LoVo (cell line): ENCODE data around the gene CAMTA1.

Experiments
- DNase-seq: peaks from one replicate; pipeline ENCODE4 v3.0.0-alpha.2; 2016; ENCODE audit warnings: low spot score

CAMTA1 gene

DNA sequence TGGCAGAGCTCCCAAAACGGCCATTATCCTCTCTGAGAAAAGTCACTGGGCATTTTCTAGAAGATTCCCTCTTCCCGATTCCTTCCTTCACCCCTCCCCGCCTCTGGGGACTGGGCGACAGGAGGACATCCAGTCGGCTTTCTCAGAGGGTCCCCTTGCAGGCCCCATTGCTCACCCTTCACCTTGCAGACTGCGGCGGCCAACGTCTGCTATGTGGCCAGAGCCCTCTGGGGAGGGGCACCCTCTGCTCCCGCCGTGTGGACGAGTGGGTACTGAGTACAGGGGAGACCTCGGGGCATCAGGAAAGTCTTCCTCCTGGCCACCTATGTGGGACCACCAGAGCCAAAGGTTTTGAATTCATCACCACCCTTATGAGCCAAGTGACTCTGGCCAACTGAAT is 692.3 kb downstream of the CAMTA1 start:
- no peak for DNase-seq

DNA sequence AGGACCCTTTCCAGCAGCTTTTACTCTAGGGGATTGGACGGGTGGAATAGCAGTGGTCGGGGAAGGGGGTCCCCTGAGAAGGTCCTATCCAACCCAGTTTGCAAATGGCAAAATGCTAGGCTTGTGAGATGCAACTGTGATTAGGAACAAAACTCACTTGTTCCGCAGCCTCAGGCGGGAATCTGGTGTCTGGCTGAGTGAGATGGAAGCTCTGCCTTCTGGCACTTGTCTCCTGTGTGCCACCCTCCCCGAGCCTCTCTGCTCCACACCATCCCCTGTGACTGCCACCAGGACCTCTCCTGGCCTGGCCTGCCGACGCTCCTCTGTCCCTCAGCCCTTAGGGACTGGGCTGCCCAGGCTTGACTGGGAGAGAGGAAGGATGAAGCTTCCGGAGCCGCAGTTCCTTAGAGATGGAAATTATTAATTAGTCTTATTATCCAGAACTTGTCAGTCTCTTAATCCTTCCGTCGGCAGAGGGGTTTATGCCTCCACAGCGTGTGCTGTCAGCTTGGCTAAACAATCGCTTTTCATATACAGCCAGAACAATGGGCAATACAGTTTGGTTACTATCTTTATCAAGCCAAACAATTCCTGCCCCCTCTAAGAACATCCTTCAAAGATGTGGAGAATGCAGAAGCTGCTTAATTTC is 693.0 kb downstream of the CAMTA1 start:
- DNase-seq: no peak

DNA sequence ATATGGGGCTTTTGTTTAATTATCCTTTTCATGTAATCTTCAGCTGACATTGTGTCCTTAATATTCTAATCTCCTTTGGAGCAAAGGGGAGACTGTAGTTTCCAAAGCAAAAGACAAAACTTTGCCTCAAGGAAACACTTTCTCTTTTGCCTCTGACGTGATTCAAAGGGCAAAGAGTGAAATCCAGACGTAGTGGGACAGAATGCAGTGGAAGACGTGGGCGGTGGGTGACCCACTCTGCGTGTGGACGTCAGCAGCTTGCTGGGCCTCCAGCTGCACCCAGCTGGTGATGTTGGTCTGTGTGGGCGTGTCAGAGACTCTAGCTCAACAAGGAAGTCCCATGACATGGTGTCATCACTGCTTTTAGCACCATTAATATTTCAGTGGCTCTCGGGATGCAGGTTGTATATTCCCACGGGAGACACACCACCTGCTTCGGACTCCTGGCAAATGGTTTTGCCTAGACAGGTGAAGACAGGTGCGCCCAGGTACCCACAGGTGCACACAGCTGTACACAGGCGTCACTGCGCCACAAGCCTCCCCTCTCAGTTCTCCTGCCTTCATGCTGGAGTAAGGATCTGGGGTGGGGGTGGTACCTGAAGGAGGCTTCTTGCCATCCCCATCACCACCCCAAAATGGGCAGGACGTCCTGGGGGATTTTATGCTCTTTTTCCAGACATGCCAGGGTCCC is 693.7 kb downstream of the CAMTA1 start:
- no peak for DNase-seq

DNA sequence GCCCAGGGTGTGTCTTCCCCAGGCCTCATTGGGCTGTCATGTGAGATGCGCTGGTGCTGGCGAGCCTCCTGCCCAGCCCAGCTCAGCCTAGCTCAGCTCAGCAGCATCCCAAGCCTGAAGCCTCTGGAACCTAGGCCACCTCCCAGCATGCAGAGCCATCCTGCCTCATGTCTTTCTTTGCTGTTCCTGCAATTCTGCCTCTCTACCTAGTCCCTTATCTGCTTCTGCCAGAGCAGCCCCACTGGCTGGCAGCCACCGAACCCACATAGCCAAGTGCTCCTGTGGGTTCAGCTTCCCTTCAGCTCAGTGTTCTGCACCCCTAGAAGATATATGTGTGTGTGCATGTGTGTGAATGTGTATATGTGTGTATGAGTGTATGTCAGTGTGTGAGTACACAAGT is 694.3 kb downstream of the CAMTA1 start:
- no peak for DNase-seq

DNA sequence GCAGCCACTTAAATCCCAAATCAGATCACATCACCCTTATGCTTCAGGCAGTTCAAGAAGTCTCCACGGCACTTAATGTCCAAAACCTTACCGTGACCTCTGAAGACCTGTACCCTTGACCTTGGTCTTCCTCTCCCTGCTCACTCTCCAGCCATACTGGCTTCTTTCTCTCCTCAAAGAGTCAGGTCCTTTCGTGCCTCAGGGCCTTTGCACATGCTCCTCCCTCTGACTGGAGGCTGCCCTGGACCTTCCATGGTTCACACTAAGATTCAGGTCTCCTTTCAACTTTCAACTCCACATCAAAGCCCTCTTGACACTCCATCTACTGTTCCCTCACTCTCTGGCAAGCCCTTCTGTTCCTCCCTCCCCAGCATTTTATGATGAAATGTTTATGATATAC is 695.9 kb downstream of the CAMTA1 start:
- no peak for DNase-seq

DNA sequence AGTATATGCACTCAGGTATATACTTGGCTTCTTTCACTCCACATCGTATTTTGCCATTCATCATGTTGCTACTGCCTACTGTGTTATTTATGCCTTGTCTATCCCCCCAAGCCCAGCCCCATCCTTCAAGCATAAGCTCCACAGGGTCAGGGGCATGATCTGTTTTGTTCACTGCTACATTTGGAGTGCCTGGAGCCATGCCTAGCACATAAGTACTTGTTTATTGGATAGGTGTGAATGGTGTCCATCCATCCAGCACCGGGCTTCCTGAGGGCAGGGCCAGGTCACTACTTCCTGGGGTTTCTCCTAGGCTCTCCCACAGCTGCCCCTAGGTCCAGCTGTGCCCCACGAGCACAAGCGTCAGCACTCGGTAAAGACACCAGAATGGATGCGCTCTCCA is 696.8 kb downstream of the CAMTA1 start:
- DNase-seq: no peak

DNA sequence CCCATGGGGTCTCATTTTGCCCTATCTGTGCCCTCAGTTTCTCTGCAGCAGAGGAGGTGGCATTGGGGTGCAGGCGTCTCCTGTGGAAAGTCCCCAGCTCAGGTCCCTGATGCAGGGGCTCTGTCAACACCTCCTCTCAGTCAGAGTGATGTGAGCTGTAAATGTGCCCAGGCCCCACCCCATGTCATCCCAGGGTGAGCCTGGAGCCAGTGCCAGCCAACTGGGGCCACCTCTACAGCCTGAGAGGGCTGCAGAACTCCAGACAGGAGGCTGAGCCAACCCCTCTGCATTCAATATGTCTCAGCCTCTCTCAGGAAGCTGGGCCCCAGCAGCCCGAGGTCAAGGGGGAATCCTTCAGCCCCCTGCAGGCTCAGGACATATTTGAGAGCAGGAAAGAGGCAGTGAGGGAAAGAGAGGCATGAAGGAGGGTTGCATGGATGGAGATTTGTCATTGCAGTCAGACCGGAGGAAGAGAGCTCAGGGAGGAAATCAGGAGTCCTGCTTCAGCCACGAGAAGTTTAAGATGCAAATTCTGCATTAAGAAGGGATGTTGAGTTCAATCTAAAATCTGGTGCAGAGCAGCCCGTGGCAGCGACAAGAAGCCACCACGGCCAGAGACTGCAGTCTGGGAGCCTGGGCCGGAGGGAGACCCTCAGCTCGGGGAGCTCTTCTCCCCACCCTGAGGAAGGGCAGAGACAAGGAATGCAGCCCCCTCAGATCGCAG is 697.7 kb downstream of the CAMTA1 start:
- DNase-seq: no peak

DNA sequence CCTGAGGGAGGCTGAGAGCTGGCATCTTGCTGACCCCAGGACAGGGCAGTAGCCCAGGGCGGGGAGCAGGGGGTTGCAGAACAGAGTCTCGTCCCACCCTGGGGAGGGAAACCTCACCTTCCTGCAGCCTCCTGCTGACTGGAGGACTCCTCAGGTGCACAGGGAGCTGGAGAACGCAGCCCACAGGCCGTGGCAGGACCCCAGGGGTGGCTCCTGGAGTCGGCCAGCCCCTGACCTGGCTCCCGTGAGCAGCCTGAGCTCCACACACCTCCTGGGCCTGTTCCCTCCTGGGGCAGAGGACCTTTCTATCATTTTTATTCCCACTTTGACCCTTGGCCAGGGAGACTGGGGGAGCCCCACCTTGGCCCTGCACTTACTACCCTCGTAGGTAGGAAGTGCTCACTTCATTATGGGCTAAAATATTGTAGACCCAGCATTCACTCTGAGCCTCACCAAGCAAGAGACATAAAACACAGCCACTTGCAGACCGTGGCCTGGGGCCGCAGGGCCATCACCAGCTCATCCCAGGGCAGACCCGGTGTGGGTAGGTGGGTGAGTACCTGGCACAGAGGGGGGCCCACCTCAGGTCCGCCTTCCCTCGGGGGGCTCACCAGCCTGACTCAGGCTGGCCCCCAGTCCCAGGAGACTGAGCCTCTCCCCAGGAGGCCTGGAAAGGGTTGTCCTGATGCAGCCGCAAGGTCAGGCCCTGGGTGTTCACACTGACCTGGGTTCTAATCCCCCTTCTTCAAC is 698.6 kb downstream of the CAMTA1 start:
- no peak for DNase-seq

DNA sequence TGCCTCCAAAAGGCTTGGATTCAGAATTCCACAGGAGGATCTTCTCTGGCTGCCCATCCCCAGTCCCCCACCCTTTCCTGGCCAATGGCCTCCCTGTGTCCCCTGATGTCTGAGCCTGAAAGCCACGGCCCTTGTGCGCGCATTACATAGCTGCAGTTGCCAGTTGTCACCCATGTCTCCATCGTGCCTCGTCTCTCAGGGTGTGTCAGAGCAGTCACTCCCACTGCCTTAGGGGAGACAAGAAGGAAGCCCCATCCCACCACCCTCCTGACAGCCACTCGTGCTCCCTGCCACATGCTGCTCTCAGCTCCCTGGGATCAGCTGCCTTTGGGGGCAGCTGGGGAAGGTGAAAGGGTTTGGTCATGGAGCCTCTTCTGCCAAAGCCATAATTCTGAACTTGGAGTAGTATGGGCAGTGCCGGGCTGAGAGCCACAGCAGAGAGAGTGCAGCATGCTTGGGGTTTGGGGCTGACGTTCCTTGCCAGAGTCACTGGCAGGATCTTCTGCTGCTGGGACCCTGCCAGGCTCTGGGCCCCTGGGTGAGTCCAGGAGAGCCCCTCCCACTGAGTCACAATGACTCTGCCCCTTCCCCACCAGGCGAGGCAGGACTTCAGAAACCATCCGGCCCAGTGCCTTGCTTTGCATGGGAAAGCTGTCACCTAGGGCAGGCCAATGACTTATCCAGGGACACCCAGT is 700.0 kb downstream of the CAMTA1 start:
- no peak for DNase-seq

DNA sequence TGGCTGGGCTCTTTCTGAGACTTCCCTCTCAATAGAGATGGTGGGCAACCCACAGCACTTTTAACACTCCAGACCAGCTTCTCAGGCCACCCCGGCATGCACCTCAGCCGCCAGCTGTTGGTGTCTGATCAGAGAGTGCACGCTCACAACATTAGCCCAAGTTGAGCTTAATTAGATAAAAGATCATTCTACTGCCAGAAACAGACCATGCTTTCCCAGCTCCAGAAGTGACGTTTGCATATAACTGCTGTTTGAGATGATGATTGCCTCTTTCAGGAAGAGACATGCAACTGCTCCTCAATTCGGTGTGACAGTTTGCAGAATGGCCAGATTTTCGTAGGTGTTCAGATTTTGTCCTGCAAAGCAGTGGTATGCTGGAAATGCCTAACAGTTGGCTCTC is 700.6 kb downstream of the CAMTA1 start:
- DNase-seq: no peak

DNA sequence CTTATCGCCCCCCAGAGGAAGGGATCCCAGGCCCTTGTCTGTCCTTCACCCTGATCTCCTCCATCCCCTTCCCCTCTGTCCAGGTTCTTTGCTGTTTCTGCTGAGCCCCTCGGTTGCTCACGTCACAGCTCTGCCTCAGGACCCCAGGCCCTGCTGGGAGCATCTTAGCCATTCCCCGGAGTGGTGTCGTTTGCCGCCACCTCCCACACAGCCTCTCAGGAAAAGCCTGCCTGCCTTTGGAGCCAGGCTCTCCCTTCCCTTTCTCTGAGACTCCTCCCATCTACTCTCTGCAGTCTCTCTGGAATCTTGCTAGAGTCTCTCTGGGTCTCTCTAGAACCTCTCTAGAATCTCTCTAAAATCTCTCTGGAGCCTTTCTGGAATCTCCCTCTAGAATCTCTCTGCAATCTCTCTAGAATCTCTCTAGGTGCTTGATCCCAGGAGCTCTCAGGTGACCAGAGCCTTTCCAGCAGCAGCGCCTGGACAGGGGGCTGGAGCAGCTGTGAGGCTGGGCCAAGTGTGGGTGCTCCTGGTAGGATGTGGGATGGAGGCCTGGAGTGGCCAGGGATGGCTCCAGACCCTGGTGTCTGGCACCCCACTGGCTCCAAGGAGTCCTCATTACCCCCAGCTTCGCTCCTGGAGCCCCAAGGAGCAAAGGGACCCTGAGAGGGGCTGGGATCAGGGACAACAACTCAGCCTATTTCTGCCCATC is 702.7 kb downstream of the CAMTA1 start:
- DNase-seq: no peak

DNA sequence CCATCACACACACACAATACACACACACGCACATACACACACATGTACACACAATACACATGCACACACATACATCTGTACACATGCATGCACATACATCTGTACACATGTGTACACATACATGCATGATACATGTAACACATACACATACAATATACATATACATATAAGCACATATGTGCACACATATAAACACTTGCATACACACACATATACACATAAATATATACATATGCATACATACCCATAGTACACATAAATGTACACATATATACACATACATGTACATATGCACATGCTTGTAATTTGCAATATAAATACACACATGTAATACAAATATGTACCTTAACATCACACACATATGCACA is 703.2 kb downstream of the CAMTA1 start:
- no peak for DNase-seq

DNA sequence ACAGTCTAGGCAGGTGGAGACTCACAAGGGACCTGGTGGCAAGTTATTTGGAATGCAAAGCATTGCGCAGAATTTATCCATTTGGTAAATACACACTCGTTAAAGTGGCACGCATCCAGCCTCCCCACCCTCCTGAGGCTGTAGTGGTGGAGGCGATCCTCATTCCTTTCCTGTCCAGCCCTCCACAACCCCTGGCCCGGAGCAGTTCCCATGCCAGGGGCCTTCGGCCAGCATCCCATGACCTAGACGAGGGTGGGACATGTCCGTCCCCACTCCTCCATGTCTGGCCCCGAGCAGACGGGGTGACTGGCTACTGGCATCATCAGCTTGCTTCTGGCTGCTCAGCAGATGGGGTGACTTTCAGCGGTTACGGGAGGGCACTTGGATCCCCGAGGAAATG is 704.3 kb downstream of the CAMTA1 start:
- DNase-seq: no peak

DNA sequence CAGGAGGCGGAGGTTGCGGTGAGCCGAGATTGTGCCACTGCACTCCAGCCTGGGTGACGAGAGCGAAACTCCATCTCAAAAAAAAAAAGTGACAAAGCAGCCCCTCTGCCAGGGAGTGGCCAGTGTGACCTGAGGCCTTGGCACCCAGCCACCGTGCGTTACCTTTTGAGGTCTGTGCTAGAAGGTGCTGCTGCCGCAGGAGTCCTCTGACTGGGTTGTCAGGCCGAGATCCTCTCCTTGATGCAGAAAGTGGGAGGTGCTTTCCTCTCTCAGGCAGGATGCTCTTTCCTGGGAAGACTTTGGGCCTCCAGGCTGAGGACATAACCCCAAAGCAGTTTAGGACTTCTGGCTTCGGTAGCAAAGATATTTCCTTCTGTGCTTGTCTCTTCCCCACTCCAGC is 705.3 kb downstream of the CAMTA1 start:
- no peak for DNase-seq

DNA sequence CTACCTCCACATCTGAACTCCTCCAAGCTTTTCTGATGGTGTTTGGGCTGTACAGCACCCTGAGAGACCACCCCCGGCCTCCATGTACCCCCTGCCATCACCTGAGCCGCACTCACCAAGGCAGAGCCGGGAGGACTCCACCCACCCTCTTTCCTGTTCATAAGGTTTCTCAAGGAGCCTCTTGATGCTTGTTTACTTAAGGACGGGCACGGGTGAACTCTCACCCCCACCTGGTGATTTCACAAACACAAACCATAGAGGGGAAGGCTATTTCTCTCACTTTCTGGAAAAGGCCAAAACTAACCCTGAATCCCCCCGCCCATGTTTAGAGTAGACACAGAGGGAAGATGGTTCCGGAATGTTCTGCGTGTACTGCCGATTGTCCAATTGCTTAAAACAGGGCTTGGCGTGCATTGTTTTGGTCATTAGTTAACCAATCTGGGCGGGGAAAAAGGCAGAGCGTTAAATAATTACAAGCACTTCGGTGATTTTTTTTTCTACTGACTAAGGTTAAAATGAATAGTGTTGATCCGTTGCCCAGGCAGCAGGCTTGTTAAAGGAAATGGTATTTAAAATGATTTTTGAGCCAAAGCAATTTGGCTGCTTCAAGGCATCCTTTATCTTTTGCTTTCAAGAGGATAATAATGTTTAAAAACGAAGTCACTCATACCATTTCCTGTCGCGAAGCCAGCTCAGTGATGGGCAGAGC is 706.0 kb downstream of the CAMTA1 start:
- DNase-seq: peak; percentile 20

DNA sequence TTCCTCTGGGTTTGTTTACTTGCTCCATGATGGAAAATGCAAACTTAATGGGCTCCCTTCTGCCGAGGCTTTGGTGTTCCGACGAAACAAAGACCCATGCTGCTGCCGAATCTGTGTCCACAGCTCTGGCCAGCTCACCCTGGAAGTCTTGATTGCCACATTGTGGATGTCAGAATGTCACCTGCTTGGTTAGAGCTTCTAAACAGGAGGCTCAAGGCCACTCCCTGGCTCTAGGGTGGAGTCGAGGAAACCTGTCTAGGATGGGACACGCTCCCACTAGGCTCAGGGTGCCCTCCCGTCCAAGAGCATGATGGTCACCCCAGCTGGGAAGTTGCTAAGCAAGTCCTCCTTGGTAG is 706.5 kb downstream of the CAMTA1 start:
- peak; percentile 2 for DNase-seq

DNA sequence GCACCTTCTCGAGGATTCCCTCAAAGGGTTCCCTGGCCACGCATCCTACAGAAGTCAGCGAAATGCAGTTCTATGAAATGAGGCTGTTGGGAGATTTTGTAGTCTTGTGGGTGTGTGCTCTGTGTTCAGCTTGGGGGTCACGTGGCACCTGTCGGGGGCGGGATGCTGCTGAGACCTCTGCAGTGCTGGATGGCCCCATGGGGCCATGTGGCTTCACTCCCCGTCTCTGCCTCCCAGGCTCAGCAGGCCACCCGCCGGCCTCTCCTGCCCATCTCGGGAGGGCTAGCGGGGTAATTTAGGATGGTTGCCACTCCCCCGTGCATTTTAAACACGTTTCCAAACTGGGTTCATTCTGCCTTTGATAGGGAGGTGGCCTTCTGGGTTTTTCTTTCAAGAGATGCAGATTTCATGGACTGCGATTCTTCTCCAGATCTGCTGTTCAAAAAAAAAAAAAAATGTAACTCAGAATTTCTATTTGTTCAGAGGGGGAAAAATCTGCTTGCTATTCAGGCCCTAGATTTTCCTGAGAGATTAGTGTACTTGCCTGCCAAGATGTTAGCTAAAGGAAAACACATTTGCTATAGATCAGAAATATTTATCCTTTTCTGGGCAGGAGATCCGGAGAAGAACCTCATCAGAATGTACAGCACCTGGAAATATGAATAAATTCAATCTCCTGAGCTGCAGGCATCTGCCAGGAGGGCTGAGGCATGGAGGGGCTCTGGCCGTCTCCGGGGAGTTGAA is 708.6 kb downstream of the CAMTA1 start:
- no peak for DNase-seq

DNA sequence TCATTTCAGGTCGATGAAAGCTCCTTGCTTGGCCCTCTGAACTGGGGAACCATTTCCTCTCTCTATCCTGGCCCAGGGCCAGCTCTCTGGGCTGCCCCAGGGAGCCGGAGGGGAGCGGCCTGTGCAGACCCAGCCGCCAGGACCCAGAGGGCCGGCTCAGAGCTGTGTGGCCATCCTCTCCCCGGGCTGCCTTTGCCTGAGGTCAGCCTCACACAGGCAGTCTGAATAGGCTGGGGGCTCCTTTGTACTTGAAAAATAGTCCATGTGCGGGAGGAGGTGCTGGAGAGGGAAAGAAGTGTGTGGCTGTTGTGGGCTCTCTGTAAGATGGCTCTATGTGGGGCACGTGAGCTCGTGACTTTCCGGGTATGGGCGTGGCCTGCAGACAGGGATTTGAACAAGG is 710.7 kb downstream of the CAMTA1 start:
- no peak for DNase-seq

DNA sequence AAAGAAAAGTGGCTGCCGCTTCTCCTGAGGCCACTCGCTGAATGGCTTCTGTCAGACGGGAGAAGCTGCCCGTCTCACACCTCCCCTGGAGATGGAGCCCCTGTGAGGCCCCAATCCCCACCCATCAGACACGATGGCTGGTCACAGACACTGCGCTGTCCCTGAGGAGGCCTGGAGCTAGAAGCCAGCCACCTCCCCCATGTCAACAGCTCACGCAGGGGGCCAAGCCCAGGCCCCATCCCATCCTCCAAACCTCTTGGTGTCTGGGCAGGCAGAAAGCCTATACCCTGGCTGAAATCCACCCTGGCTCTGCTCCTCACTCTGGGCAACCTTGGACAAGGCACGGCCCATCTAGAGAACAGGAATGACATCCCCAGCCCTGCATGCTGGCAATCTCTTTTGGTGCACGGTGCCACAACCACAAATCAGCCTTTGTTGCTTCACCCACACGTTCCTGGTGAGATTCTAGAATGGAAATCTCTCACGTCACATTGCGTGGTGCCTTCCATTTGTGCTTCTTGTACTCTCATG is 711.9 kb downstream of the CAMTA1 start:
- no peak for DNase-seq
